Tongue (tissue), 2 donors: ENCODE measurements around the gene ABLIM1. TPM values are rescaled to one million over a fixed set of nuclear protein-coding genes. Genes with fewer than 3 reads are reported as not detected.

Source experiments
- DNase-seq: peaks from one replicate; pipeline ENCODE4 v3.0.0-alpha.2; 2015
- total RNA-seq: library from RNA; depleted of rRNA; stranded (reverse); fragments of >200 nt; gene quantifications from one replicate; pipeline ENCODE4 v1.2.3, GENCODE V29; 2014

ABLIM1 gene
- total RNA-seq, 1 donor from 2014 or later: 70.6 TPM

DNA sequence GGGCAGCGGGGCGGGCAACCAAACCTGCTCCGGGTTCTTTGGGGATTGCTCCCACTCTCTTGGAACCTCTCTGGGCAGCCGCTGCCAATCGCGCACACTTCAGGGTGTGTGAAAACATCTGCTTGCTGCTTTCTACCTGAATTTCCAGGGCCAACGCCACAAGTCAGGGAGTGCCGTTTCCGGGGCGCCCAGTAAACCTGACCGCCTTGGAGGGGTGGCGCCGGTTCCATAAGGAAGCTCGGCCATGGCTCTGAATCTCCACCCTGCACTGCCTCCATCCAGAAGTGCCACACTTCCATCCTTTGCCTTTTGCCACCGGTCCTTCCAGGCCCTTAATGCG lies 253.1 kb downstream of the ABLIM1 start:
- DNase-seq: no peak

GRCh38 chr10:114404171-114405010 lies 253.7 kb downstream of the ABLIM1 start, which contains the start of gene AFAP1L2:
AFAP1L2 (minus strand) TSS chr10:114404502; CDS start chr10:114404455, 47 bp downstream.
- DNase-seq: peak; percentile 65

- peak; percentile 87 for DNase-seq
Observed at GRCh38 chr10:114403541-114404161, 254.4 kb downstream of the ABLIM1 start.

GRCh38 chr10:114402871-114403540 lies 255.1 kb downstream of the ABLIM1 start:
- peak; percentile 62 for DNase-seq

DNA sequence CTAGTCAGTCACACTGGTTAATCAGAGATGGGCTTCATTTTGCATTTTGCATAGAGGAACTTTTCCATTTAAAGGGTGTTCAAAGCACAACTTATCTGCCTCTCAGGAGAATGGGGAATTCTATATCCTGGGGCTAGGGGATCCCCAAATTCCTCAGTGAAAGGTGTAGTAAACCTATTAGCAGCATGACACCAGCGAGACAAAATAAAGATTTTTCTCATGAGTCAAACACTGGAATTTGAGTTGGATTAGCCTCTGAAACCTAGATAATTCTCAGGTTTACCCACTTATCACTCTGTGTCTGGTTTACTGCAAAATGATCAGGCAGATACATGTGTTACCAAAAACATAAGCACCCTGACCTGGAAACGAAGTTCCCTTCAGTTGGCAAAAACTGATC lies 255.8 kb downstream of the ABLIM1 start:
- DNase-seq: no peak

DNA sequence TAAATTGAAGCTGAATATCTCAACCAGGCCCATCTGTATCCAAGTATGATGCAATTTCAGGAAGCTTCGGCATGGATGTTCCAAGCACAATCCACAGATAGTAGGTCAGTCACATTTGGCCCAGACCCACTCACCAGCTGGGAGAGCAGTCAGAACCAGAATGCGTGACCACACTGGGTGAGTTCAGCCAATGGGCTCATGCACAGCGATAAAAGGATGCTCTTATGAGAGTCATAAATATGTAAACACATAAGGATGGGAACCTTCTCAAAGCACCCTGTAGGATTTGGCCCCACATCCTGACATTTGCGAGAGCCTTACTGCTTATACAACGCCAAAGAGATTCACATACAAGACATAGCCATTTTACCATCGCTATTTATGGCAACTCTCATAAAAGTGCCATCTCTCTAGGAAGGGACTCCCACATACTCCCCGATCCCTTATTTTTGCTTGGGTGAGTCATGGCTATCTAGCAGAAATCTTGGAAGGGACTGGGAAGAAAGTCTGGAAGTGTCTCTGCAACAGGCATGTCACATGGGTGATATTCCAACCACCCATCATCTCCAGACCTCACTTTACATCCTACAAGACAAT lies 256.8 kb downstream of the ABLIM1 start:
- peak; percentile 82 for DNase-seq

DNA sequence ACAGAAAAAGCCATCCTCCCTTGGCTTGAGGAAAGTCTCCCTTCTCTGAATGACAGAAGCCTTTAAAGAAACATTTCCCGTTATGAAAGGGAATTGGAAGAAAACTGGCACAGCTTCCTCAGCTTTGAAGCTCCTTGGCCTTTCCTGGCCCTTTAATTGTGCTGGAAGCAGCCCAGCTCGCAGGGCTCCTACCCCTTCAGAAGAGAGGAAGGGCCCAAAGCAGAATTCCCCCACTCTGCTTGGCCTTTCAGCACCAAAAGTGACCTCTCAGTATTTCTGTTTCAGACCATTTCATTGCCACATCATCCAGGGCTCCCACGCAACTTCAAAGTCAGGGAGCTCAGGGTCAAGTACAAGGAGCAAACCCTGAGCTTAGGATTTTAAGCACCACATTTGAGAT lies 258.0 kb downstream of the ABLIM1 start:
- no peak for DNase-seq

DNA sequence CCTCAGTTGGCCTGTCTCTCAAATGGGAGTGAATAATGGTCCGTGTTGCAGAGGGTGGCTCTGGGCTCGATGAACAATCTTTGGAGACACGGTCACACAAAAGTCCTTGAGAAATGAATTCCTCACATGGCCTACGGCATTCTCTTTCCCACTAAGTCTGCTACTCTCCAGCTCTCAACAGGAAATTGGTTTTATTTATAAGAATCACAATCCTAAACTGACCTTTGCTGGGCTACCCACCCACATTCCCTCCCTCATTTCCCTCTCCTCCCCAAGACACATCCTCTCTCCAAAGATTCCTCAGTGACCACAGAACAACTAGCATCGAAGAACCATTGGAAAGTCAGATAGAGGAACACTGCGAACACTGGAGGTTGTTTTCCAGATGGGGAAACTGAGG lies 258.5 kb downstream of the ABLIM1 start:
- no peak for DNase-seq

- DNase-seq: no peak
Observed at GRCh38 chr10:114398587-114399331, 259.3 kb downstream of the ABLIM1 start.

DNA sequence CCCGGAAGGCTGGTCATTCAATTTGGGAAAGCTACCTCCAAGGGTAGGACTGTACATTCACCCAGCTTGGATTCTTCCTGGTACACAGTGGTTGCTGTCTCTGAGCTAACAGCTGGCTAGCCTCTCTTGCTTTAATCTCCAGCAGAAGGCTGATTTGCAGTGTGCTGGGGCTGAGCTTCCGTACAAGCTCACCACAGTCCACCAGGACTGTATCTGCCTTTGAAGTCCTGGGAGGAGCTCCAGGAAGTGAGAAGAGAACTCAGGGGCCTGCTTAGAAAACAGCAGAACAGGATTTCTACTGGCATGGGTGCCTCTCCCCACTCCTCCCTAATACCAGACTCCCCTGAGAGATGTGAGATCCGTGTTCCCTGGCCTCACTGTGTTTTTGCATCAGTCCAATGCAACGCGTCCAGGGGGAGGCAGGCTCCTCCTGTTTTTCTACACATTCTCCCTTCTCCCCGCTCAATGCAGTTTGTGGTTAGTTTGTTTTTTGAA lies 260.4 kb downstream of the ABLIM1 start:
- DNase-seq: peak; percentile 62

GRCh38 chr10:114396464-114396863 lies 261.6 kb downstream of the ABLIM1 start:
- no peak for DNase-seq

- DNase-seq: no peak
Observed at GRCh38 chr10:114395366-114396022, 262.6 kb downstream of the ABLIM1 start.

DNA sequence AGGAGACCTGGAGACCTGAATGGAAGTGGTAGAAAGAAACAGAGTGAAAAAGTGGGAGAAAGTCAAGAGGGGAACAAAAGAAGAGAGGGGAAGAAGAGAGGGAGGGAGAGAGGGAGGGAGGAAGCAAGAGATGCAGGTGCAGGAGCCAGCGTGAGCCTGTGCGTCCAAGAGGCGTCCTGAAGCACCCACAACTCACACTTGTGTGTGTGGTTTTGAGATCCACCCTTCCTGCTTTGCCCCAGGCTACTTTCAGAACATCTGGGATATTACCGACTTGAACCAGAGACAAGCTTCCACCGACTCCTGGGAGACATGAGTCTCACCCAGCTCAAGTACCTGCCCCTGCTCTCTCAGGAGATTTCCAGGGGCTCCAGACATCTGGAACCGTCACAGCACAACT lies 263.5 kb downstream of the ABLIM1 start:
- no peak for DNase-seq

GRCh38 chr10:114393886-114394285 lies 264.2 kb downstream of the ABLIM1 start:
- DNase-seq: no peak

DNA sequence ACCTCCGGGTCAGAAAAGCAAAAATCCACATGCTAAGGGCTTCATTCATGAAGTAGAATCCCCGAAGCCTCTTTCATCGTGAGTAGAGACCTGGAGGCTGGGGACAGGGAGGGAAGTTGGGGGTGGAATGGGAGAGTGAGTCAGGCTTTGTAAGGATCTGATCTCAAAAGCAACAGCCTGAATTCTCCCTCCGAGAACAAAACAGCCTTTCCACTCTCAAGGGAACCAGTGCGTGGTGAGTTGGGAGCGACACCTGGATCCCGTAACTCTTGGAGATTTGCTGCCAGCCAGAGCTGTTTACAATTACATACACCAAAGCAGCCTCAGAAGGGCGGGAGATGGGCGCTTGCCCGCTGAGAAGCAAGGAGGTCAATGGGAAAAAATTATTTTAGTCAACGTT lies 264.6 kb downstream of the ABLIM1 start:
- DNase-seq: no peak

DNA sequence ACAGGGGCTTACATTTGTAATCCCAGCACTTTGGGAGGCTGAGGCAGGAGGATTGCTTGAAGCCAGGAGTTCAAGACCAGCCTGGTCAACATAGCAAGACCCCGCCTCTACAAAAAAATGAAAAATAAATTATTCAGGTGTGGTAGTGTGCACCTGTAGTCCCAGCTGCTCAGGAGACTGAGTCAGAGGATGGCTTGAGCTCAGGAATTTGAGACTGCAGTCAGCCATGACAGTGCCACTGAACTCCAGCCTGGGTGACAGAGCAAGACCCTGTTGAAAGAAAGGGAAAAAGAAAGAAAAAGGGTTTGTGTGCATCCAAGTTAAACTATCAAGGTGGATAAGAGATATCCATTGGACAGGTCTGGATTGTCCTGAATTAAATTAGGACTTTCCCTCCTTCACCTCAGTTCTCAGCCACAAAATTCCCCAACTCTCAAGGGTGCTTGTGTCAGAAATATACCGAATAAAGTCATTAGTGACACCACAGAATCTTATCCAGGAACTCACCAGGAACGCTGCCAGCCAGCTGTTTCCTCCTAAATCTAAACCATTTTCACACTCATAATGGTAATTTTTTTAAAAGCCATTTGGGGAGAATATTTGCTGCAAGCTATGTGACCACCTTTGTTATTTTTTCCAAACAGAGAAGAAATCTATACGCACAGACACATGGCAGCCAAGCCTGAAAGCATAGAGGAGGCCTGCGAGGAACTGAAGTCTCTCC lies 265.8 kb downstream of the ABLIM1 start:
- DNase-seq: peak; percentile 76

- DNase-seq: no peak
Observed at GRCh38 chr10:114391599-114391998, 266.5 kb downstream of the ABLIM1 start.

GRCh38 chr10:114389426-114389825 lies 268.6 kb downstream of the ABLIM1 start:
- DNase-seq: no peak

DNA sequence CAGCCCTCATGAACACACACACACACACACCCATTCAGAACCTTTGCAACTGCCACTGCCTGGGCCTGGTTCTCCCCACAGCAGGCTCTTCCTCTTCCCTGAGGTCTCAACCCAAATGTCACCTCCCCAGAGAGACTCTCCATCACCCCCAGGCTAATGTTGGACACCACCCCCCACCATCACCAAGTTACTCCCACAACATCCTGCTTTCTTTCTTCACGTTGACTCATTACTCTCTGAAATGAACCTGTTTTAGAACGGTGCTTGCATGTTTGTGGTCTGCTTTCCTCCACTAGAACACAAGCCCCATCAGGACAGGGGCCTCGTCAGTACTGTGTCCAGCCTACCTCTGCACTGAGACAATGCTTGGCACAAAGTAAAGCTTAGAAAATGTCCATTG lies 269.8 kb downstream of the ABLIM1 start:
- no peak for DNase-seq

- DNase-seq: no peak
Observed at GRCh38 chr10:114387784-114388183, 270.3 kb downstream of the ABLIM1 start.

GRCh38 chr10:114386452-114386851 lies 271.6 kb downstream of the ABLIM1 start:
- no peak for DNase-seq
